ENCODE measurements around the gene ZNHIT2.

The ZNHIT2 gene

DNA sequence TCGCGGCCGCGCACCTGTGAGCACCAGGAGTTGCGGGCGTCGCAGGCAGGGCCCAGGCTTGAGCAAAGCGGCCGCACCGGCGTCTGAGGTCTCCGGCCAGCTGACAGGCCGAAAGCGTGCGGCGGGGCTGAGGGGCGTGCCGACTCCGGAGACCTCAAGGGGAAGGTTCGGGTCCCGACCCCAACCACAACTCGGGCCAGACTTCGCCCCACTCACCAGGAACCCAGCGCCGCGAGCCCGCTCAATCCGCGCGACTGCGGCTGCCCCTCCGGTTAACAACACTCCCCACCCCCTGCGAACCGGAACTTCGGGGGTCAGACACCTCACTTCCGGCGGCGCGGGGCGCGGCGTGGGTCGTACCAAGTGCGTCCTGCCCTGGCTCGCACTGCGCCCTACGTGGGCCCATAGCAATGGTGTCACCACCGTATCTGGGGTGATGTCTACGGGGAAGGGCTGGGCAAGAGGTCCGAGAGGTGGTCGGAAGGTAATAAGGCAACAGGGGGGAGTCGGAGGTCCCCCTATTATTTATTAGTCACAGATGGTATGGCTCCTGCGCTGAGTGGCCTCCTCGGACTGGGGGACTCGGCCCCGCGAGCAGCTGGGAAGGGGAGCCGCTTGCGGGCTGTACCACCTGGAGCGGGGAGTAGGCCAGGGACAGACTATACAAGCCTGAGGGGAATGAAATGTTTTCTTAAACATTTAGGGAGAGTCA is 16.9 kb upstream of the ZNHIT2 start, which contains the start of gene SYVN1:
TSS of gene SYVN1 (minus strand) at position 280 of the 712 bp plus-strand sequence. CDS start 918 bp downstream, outside the sequence.
- peak; percentile 86 to 91 for DNase-seq

DNA sequence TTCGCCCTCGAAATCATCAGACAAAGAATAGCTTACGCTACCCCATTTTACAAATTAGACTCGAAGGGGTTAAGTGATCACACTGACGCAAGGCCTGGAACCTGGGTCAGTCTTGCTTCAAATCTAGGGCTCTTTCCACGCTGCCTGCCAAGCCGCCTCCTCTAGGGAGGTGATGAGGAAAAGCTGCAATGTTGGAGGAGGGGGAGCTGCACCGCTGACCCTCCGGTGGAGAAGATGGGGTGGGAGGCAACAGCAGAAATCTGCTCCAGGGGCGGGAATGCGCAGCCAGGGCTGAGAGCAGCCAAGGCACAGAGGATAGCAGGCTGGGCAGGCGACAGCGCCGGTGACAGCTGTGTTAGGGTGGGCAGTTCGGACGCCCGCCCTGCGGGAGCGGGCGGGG is 16.2 kb upstream of the ZNHIT2 start:
- DNase-seq, result no peak

- peak; percentile 35 to 52 for DNase-seq
Observed at GRCh38 chr11:65132988-65133700, 15.6 kb upstream of the ZNHIT2 start.

GRCh38 chr11:65132238-65132987 is 14.9 kb upstream of the ZNHIT2 start:
- DNase-seq, result no peak

- DNase-seq, result no peak
Observed at GRCh38 chr11:65131895-65132237, 14.4 kb upstream of the ZNHIT2 start.

DNA sequence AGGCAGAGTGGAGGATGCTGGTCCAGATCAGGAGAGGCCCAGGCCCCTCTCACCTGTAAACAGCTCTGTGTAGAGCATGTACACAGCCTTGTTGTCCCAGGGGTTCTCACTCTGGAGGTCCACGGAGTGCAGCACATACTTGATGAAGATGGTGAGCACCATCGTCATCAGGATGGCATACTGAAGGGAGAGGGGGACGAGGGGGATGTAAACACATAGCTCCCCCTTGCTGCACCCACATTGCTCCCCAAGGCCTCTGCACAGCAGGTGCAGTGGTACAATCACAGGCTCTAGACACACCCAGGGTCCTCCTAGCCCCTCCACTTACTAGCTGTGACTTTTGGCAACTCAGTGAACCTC is 13.9 kb upstream of the ZNHIT2 start:
- no peak for DNase-seq

GRCh38 chr11:65130631-65131416 is 13.3 kb upstream of the ZNHIT2 start:
- no peak for DNase-seq

GRCh38 chr11:65129649-65130441 is 12.3 kb upstream of the ZNHIT2 start:
- DNase-seq, result no peak

- DNase-seq, result no peak
Observed at GRCh38 chr11:65128182-65129145, 11.0 kb upstream of the ZNHIT2 start.

DNA sequence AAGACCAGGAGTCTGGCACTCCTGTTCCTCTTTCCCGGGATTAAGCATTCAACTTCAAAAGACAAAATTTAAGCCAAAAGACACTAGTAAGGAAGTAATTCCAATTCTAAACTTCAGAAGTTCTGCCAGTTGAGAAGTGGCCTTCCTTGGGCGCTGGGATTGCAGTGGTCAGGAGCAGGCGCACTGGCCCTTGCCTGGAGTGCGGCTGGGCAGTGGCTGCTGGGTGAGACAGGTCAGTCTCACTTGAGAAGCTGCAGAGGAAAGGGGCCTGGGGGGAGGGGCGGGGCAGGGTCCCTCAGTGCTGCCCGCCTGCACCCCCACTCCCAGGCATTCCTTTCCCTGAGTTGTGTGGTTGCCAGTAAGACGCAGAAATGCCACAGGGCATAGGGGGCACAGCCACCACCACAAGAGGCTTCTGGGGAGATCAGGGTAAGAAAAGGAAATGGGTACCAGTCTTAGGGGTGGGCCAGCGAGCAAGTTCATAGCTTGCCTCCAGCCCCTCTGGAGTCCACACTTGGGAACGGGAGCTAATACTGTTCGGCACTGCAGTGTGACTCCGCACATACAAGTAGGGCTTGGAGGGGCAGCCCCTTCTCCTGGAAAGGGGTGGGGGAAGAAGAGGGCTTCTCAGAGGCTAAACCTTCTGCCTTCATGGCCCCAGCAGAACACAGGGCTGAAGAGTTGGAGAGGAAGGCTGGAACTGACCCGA is 10.1 kb upstream of the ZNHIT2 start:
- DNase-seq, result no peak

- no peak for DNase-seq
Observed at GRCh38 chr11:65126624-65127274, 9.2 kb upstream of the ZNHIT2 start.

DNA sequence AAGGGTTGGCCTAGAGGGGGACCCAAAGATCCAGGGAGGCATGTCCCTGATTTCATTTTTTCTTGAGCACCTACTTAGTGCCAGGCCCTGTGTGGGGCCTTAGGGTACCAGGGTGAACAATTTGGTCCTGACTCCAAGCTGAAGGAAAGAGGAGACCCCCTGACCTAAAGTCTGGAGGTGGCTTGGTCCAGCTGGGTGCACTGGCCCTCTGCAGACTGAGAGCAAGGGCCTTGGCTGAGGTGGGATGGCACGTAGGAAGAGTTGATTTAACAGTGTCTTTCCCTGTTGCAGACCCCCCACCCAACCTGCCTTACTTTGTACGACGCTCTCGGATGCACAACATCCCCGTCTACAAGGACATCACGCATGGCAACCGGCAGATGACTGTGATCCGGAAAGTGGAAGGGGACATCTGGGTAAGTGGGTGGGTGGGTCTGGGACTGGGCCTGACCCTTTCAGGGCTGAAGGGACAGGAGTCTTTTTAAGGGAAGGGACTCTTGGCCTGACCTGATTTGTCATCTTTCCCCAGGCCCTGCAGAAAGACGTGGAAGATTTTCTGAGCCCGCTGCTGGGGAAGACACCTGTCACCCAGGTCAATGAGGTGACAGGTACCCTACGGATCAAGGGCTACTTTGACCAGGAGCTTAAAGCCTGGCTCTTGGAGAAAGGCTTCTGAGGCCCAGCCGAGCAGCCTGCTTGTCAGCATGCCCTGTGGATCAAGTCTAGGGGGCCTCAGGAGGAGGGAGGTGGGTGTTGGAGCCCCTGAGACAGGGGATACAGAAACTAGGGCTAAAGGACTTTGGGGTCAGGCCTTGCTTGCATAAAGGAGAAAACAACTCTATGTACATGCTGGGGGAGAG is 7.9 kb upstream of the ZNHIT2 start:
- no peak for DNase-seq

DNA sequence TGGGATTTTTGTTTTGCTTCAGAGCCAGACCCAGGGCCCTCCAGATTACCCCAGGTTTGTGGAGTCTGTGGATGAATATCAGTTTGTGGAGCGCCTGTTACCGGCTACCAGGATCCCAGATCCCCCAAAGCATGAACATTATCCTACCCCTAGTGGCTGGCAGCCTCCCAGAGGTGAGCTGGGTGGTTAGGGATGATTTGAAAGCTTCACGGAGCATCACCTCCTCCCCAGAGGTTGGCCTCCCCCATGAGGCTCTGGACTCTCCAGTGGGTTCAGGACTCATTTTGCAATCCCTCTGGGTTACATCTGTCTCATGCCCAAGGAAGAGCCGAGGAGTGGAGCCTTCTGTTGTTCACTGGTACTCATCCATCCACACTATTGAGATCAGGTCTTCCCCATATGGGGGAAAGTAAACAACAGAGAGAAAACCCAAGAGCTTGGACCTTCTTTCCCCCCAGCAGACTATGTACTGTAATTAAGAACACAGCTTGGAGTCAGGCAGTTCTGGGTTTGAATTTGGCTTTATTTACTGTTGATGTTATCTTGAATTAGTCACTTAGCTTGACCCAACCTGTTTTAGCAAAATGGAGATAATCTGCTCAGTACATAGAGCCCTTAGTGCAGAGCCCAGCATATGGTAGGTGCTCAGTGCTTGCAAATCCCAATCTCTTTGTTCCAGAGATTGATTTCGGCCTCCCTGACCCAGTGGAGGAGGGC is 7.1 kb upstream of the ZNHIT2 start:
- no peak for DNase-seq

- DNase-seq, result peak; percentile 97 to 98
Observed at GRCh38 chr11:65121865-65122696, 4.6 kb upstream of the ZNHIT2 start, which contains the start of the genes FAU and MRPL49. Gene FAU, minus strand, starts transcription at chr11:65122134. Its CDS starts 321 bp downstream, at chr11:65121813. Gene MRPL49, plus strand, starts transcription at chr11:65122321. Its CDS starts 26 bp downstream, at chr11:65122347.

GRCh38 chr11:65121447-65121864 is 4.0 kb upstream of the ZNHIT2 start:
- no peak for DNase-seq

DNA sequence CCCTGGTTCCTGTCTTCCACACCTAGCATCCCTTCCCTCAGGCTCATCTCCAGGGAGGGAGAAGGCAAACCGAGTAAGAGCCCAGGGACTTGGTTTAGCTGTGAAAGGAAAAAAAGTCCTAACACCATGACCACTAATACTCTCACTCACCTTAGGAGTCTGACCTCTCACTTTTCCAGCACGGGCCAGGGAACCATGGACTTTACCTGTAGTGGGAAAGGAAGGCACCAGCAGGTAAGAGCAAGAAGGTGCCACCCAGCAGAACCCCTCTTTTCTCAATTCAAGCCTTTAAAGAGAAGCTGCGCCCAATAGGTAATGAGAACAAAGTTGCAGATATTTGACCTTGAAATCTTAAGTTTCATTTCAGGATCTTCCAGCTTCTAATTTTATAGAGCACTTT is 3.3 kb upstream of the ZNHIT2 start:
- no peak for DNase-seq

DNA sequence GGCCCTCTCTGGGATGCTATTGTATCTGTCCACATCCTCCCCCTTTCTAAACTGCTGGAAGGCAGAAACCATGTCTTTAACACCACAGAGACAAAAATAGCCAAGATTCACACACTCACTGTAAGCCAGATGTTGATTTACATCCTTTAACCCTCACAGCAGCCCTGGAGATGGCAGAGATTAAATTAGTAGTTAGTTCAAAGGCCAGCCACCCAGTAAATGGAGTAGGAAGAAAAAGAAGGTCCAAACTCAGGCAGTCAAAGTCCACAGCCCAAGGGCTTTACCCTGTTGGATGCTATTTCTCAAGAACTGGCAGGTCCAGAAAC is 2.1 kb upstream of the ZNHIT2 start:
- no peak for DNase-seq

All from NCI-H2081 (cell line).